HG02571 (cell line): ENCODE measurements around the gene EME2.
"Not testable (repeated sequence)": the region's sequence is repeated elsewhere in the genome, so short reads cannot be mapped to it uniquely, and the experiment has no call there.

ENCODE experiments used
- ATAC-seq: cut with Tn5 transposase; IDR thresholded peaks from one replicate; pipeline ENCODE4 v1.9.1; 2021; ENCODE audit warnings: mild to moderate bottlenecking, moderate library complexity; ENCODE audit not compliant: unreplicated experiment

EME2 gene, protein sequence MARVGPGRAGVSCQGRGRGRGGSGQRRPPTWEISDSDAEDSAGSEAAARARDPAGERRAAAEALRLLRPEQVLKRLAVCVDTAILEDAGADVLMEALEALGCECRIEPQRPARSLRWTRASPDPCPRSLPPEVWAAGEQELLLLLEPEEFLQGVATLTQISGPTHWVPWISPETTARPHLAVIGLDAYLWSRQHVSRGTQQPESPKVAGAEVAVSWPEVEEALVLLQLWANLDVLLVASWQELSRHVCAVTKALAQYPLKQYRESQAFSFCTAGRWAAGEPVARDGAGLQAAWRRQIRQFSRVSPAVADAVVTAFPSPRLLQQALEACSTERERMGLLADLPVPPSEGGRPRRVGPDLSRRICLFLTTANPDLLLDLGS

DNA sequence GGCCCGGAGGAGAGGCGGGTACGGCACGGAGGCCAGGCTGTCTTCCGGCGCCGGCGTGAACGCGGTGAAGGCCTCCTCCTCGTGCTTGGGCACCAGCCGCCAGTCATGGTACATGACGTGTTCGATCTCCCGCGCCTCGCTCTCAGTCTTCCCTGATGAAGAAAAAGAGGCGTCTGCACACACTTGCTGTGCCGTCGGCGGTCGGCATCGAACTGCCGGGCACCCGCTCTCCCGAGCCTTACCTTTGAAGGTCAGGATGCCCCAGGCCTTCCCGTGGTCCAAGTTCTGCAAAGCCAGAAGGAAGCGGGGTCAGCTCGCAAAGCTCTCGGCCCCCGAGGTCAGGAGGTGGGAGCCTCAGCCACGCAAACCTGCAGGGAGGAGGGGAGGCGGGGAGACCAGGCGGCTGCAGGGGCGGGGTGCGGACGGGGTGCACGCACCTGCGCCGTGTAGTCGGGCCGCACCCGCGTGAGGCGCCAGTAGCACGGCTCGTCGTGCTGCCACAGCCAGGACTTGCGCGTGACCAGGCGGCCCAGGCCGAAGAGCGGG lies at the start of gene EME2:
EME2 (plus strand) TSS at position 449 of the 546 bp plus-strand sequence. CDS start 418 bp downstream, outside the sequence.
- ATAC-seq = peak; percentile 1

DNA sequence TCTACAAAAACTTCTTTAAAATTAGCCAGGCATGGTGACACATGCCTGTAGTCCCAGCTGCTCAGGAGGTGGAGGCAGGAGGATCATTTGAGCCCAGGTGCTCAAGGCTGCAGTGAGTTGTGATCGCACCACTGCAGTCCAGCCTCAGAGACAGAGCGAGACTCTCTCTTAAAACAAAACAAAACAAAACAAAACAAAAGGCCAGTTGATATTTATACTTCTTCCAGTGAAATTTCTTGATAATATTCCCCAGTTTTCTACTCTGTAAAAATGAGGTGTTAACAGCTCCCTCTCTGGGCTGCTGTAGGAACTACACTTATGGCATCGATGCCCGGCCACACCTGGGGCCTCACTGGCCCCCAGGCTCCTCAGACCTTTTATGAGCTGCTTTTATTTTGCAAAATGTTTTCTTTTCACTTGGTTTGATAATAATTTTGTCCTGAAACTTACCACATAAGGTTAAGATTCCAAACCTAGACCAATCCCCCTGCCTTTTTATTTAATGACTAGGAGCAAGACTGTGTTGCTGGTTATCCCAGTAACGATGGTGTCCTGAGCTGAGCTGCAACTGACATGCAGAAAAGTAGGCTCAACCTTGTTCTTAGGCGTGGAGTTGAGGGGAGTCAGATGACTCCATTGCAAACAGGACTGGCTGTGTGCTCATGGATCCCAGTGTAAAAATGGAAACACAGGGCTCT lies 49.0 kb upstream of the EME2 start:
- no peak for ATAC-seq

DNA sequence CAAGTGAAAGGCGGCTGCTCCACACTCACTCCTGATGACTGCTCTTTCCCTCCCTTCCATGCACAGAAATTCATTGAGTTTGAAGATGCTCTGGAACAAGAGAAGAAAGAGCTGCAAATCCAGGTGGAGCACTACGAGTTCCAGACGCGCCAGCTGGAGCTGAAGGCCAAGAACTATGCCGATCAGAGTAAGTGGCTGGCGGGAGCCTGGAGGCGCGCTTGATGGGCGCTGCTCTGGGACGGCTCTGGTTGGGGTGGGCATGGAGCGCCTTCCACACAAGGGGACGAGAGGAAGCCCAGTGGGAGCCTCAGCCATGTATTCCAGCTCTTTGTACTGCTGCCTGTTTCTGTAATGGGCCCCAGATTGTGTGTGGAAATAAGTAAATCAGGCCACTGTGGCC lies 48.1 kb upstream of the EME2 start:
- no peak for ATAC-seq

DNA sequence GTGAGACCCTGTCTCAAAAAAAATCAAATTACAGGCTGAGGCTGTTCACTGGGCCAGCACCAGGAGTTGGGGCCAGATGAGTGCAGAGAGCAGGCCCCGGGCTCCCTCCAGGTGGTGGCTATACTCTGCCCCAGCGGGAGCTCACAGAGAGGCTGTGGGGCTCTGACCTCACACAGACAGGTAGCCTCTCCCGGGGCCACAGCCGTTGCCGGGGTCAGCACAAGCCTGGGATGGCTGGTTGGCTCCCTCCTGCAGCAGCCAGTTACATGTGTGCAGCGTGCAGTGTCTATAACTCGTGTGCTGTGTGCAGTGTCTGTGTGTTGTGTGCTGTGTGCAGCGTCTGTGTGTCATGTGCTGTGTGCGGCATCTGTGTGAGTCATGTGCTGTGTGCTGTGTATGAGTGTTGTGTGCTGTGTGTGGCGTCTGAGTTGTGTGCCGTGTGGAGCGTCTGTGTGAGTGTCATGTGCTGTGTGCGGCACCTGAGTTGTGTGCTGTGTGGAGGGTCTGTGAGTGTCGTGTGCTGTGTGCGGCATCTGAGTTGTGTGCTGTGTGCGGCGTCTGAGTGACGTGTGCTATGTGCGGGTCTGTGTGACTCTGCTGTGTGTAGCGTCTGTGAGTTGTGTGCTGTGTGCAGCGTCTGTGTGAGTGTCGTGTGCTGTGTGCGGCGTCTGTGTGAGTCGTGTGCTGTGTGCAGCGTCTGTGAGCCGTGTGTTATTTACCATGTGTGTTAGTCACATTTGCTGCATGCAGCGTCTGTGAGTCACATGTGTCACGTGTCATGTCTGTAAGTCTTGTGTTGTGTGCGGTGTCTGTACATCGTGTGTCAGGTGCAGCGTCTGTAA lies 45.7 kb upstream of the EME2 start:
- ATAC-seq = no peak

DNA sequence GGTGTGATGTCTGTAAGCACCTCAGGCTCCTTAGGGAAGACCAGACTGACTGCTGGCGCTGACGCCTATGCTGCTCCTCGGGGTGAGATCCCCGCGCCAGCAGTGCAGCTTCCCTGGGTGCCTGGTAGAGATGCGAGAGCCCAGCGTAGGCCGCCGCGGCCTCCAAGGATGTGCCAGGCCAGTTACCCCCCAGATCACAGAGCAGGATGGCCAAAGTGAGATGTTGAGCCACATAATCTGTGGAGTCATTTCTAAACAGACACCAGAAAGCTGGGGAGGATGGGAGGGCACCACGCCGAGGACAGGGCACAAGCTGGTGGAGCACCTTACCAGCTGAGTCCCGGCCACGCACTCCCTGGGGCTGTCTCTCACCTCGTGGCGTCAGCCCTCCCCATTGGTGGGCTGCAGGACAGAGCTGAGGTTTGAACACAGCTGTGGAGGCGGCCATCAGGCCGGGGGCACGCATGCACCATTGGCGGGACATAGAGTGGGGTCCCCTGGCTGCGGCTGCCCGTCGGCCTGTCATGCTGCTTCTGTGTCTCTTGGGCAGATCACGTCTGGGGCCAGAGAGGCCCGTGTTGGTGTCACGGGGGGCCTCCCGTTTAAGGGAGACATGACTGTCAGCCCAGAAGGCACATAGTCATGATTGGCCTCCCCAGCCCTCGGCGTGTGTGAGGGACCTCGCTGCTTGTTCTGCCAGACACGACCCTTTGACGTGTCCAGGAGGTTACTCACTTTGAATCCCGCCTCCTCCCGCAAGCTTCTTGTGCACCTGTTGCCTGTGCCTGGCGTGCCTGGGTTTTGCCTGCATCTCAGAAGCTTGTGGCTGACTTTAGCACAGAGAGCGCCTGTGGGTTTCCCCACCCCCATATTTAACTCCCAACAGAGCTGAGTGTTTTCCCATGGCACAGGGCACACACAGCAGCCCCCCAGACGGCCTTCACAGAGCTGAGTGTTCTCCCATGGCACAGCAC lies 44.7 kb upstream of the EME2 start:
- no peak for ATAC-seq

DNA sequence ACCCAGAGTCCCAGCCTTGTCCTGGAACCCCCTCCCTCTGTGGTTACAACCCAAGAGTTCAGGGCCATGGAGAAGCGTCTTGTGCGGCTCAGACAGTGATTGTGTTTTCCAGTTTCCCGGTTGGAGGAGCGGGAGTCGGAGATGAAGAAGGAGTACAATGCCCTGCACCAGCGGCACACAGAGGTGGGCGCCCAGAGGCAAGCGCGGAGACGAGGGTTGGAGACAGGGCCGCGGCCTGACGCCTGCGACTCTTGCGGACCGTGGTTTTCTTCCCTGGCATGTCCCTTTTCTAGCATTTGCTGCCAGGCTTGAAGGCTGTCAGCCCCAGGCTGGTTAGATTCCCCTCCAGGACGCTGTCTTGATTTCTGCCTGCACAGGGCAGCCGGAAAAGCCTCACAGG lies 43.6 kb upstream of the EME2 start:
- ATAC-seq = no peak

DNA sequence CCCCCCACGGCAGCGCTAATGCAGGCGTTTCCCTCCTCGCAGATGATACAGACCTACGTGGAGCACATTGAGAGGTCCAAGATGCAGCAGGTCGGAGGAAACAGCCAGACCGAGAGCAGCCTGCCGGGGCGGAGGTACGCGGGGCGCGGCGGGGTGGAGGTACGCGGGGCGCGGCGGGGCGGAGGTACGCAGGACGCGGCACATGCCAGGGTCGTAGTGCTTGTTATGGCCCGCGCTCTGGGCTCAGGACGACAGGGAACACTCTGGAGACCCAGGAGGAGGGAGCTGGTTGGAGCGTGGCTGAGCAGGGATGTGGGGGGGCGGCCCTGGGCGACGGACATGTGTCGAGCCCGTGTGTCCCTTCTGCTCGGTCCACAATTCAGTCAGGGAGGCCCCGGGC lies 43.2 kb upstream of the EME2 start:
- ATAC-seq = no peak

DNA sequence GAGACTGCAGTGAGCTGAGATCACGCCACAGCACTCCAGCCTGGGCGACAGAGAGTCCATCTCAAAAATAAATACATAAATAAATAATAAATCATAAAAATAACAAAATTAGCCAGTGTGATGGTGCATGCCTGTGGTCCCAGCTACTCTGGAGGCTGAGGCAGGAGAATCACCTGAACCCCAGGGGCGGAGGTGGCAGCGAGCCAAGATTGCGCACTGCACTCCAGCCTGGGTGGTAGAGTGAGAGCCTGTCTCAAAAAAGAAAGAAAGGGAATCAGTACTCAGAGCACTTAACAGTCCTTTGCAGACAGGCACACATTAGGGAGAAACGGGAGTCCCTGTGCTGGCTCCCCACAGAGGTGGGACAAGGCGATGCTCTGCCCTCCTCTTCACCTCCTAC lies 41.5 kb upstream of the EME2 start:
- ATAC-seq = no peak

DNA sequence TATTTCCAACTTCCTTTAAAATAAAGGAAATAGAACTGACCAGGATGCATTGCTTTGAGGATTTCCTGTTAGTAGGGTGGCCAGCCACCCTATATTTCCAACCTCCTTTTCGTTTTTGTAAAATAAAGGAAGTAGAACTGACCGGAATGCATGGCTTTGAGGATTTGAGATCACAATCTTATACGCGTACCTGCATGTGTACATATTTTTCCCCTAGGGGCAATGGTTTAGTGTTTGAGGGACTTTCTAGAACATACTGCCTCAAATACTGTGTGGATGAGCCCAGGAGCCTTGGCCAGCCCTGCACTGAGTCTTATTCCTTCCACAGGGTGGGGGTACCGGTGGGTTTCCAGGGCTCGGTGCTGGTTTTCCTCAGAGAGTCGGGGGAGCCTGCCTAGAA lies 41.0 kb upstream of the EME2 start:
- no peak for ATAC-seq

DNA sequence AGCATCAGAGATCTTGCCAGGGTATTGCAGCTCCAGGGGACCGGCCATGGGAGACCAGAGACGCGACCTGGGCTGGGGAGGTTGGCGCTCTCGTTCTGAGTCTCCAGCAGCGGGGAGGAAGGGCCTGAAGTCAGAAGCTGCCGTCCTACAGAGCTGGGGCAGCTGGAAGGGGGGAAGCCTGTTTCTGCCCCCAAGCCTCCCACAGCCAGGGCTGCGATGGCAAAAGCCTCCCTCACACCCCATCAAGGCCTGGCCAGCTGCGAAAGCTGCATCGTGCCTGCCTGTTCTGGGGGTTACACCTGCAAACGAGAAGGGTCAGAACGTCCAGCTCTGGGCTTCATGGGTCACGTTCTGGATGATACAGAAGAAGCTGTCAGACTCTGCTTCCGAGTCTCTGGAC lies 40.5 kb upstream of the EME2 start:
- no peak for ATAC-seq

DNA sequence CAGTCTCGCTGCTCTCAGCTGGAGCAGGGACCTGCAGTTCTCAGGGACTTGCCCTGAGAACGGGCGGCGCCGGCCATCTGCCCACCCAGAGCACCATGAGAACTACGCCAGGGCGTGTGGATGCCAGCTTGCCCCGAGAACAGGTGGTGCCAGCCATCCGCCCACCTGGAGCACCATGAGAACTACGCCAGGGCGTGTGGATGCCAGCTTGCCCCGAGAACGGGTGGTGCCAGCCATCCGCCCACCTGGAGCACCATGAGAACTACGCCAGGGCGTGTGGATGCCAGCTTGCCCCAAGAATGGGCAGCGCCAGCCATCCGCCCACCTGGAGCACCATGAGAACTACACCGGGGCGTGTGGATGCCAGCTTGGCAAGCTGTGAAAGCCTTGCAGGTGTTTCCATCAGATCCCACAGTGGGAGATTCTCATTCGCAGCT lies 40.0 kb upstream of the EME2 start:
- ATAC-seq = not testable (repeated sequence)

DNA sequence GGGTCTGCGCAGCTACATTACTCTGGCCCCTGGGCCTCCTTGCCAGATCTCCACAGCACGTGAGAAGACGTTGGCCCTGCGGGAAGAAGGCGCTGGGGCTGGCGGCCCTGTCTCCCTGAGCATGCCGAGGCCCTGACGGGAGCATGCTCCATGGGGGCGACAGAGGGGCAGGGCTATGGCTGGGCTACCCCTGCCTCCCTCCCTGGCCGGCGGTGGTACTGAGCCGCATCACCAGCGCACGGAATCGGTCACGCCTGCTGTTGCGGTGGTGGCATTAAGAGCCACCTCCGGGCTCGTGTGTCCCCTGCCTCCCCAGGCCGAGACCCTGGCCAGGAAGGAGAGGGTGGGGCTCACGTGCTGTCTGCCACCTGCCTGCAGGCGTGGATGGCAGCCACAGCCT lies 38.5 kb upstream of the EME2 start:
- no peak for ATAC-seq

DNA sequence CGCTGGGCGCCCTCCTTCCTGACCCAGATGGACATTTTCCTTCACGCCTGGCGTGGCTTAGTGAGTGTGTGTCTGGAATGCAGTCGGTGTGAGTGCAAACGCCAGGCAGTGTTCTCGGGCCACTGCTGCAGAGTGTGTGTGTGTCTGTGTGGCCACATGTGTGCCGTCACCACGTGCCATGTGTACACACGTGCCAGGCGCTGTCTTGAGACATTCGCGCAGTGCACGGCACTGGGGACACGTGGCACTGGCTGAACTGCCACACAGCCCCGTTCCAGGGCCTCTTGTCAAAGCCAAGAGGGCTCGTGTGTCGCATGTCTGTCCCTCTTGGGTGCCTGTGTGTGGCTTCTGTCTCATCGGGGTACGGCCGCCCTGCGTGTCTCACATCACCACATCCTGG lies 37.8 kb upstream of the EME2 start:
- ATAC-seq = no peak

DNA sequence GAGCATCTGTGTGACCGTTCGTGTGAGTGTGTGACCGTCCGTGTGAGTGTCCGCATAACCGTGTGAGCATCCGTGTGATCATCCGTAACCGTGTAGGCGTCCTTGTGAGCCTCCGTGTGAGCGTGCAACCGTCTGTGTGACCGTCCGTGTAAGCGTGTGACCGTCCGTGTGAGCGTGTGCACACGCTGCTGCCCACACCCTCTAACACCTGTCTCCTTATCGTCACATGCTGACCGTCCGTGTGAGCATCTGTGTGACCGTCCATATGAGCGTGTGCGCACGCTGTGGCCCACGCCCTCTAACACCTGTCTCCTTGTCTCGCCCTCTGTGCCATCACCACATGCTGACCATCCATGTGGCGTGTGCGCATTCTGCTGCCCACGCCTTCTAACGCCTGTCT lies 32.4 kb upstream of the EME2 start:
- ATAC-seq = no peak

DNA sequence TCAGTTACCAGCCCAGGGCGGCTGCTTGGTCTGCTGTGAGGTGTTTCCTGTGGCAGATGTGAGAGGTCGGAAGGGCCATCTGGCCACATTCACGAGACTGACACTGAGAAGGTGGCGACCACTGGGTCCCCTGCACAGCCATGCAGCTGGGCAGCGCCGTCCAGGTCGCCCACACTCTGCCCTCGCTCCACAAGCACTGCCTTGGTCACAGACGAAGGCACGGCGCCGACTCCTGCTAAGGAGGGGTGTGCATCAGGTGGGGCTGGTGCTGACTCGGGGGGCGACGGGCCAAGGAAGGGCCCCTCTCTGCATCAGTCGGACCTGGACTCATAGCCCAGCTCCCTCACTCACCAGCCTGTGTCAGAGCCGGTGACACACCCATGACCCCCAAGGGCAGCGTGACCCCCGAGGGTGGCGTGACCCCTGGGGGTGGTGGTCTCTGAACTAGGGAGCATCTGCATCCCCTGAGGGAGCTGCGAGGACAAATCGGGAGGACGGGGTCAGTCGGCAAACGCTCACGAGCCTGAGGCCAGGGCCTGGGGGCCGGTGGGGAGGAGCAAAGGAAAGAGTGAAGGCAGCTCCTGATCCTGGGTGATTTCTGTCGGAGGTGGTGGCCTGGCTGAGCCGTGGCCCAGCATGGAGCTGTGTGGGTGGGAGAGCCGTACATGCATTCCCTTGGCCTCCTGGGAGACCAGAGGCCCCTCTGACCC lies 31.7 kb upstream of the EME2 start:
- ATAC-seq = no peak

DNA sequence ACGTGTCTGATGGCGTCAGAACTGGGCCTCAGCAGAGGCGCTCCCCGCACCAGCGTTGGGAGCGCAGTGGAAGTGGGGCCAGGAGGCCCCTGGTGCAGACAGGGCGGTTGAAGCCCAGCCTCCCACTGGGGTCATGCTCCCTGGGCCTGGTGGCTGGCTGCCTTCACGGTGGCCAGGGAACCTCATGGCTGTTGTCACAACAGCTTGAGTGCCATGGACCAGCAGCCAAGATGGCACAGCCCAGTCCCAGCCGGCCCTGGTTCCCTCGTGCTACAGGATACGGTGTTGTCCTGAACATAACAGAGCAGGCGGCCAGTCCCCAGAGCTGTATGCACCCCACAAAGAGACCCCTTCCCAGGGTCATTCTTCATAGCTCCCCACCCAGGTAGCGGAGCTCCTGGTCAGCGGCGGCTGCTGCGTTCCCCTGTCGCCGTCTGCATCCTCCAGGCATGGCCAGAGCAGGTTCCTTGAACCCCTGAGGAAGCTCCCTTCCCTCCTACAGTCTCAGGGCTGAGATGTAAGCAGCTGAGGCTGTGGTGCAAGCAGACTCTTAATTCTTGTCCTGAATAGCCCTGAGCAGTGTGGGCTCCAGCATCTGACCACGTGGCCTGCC lies 31.0 kb upstream of the EME2 start:
- ATAC-seq = no peak

DNA sequence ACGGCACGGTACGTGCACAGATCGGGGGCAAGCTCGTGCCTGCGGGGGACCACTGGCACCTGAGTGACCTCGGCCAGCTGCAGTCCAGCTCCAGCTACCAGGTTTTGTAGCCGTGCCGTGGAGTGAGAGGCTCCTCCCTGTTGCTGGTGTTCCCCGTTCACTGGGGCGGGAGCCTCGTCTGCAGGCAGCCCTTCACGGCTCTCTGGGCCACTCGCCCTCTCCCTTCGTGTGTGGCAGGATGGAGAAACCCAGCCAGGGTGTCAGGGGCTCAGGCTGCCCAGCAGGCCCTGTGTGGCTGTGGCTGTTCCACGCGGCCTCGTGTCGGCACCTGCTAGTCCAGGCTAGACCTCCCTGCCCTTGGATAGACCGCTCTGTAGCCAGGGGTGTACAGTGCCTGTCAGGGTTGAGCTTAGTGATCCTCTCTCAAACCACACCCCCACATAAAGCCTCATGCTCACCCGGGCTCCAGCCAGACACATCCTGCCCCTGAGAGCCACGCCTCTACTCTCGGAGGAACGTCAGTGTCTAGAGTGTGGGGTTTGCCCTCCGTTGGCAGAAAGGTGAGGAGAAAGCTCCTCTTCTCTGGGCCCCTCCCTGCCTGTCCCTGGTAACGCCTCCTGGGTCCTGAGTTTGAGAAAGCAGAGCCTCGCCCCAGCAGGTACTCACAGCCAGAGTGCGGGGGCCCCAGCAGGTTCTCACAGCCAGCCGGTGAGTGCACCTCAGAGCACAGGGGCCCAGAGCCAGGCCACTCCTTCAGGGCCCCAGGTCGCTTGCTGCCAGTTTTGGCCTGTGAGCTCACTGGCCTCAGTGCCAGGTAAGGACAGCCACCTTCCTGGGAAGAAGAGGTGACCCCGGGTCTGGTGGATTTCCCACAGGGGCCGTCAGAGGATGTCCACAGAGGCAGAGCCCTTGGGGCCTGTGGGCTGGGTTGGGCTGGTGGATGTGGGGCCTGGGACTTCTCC lies 29.0 kb upstream of the EME2 start:
- no peak for ATAC-seq

DNA sequence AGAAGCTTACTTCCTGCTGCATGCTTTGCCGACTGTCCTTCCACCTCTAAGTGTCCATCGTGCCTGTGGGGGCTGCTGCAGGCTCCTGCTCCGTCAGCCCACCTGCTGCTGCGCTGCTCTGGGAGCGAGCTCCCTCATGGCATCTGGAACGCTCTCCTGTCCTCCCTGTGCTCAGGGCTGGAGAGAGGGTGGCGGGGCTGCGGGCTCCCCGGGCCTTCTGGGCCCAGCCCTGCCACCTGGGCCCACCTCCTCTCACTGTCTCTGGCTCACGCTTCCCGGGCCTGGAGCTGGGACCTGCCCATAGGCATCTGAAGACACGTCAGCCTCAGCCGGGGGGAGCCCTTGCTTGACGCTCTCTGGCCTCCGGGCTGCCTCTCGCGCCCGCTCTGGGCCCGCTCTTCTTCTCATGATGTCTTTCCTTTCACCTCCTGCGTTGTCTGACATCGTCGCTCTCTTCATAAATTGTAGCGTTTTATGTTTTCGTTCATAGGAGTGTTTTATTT lies 28.2 kb upstream of the EME2 start:
- ATAC-seq = no peak
